C4-2B (cell line): ENCODE data around the gene CLTCL1.
"Not testable (repeated sequence)": the region's sequence is repeated elsewhere in the genome, so short reads cannot be mapped to it uniquely, and the experiment has no call there.

ENCODE experiments used
- H3K27ac ChIP-seq: fragments of 450-650 bp; 2 replicates; pipeline ENCODE4 v1.5.1; 2017
- ZFX ChIP-seq: fragments of 450-650 bp; IDR thresholded peaks from 2 replicates; pipeline ENCODE4 v1.6.1; 2017
- TF ChIP-seq, protein P1 (sequence below): fragments of 450-650 bp; conservative IDR thresholded peaks from 2 replicates; pipeline ENCODE4 v1.5.1; 2017; ENCODE audit warnings: mild to moderate bottlenecking

Gene CLTCL1

DNA sequence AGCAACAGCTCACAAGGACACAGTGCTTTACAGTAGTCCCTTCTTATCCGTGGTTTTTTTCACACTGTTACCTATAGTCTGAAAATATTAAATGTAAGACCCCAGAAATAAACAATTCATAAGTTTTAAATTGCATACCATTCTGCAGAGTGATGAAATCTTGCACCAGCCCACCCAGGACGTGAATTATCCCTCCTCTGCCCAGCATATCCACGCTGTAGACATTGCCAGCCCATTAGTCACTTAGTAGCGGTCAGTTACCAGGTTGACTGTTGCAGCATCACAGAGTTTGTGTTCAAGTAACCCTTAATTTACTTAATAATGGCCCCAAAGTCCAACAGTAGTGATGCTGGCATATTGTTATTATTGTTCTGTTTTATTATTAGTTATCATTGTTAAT is 3.6 kb downstream of the CLTCL1 start:
- TF ChIP-seq, protein P1, sequence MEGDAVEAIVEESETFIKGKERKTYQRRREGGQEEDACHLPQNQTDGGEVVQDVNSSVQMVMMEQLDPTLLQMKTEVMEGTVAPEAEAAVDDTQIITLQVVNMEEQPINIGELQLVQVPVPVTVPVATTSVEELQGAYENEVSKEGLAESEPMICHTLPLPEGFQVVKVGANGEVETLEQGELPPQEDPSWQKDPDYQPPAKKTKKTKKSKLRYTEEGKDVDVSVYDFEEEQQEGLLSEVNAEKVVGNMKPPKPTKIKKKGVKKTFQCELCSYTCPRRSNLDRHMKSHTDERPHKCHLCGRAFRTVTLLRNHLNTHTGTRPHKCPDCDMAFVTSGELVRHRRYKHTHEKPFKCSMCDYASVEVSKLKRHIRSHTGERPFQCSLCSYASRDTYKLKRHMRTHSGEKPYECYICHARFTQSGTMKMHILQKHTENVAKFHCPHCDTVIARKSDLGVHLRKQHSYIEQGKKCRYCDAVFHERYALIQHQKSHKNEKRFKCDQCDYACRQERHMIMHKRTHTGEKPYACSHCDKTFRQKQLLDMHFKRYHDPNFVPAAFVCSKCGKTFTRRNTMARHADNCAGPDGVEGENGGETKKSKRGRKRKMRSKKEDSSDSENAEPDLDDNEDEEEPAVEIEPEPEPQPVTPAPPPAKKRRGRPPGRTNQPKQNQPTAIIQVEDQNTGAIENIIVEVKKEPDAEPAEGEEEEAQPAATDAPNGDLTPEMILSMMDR, result no peak
- TF ChIP-seq ZFX, result no peak
- no peak overlapping the region for H3K27ac ChIP-seq

DNA sequence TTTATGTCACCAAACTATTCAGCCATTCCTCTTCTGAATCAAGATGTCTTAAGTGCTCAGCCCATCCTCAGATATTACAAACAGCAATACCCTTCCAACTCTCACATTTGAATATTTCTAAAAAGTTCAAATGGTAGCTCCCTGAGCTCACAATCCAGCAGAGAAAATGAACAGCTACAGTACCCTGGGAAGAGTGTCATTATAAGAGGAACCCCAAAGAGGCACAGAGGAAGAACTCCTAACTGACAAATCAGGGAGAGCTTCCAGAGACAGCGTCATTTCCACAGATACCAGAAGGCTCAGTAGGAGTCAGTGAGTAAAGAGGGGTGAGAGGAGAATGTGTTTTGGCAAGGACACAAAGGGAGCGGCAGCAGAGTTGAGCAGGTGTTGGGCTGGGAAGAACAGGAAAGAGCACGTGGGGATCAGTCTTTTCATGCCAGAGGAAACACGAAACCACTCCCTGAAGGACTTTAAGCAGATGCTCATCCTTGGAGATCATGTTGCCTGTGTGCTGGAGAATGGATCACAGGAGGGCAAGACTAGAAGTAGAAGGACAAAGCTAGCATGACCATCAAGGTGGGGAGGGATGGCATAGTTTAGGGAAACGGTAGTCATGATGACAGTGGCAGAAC is 4.3 kb downstream of the CLTCL1 start:
- TF ChIP-seq, protein P1, result no peak
- no peak for TF ChIP-seq ZFX
- H3K27ac ChIP-seq, result no peak overlapping the region

DNA sequence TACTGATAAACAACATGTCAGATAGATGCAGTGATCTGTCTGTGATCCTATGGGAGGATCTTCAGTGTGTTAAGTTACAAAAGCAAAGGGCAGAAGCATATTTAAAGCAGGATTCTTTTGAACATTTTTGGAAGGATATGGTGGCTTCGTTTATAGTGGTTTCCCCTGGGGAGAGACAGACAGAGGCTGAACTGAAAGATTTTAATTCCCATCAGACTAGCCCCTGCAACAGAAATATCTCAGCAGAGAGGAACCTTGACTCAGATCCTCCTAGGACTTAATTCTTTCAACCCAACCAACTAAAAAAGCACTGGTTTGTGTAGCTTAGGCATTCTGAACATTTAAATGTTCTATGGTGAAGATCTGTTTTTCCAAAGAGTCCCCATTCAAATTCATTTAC is 5.7 kb downstream of the CLTCL1 start:
- H3K27ac ChIP-seq, result no peak overlapping the region
- TF ChIP-seq ZFX, result no peak
- TF ChIP-seq, protein P1, result no peak

DNA sequence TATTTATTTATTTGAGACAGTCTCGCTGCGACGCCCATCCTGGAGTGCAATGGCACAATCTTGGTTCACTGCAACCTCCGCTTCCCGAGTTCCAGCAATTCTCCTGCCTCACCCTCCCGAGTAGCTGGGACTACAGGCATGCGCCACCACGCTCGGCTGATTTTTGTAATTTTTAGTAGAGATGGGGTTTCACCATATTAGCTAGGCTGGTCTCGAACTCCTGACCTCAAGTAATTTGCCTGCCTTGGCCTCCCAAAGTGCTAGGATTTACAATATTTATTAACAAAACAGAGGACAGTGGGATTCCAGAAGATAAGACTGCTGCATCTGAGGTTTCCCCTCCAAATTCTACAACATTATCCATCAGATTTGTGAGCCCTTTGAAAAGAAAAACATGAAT is 12.4 kb downstream of the CLTCL1 start:
- H3K27ac ChIP-seq, result not testable (repeated sequence)

DNA sequence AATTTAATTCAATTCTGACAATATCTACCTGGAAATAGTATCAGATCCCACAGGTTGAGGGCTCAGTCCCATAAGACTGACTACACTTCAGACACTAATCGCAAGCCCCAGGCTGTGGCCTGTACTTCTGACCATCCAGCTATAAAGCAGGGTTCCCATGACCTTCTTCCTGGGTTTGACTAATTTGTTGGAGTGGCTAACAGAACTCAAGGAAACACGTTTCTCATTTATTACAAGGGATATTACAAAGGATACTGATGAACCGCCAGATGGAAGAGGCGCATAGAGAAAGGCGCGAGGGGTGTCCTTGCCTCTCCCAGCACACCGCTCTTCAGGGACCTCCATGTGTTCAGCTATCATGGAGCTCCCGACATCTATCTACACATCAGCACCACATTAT is 13.7 kb downstream of the CLTCL1 start:
- no peak for TF ChIP-seq ZFX
- TF ChIP-seq, protein P1, result no peak
- no peak overlapping the region for H3K27ac ChIP-seq

DNA sequence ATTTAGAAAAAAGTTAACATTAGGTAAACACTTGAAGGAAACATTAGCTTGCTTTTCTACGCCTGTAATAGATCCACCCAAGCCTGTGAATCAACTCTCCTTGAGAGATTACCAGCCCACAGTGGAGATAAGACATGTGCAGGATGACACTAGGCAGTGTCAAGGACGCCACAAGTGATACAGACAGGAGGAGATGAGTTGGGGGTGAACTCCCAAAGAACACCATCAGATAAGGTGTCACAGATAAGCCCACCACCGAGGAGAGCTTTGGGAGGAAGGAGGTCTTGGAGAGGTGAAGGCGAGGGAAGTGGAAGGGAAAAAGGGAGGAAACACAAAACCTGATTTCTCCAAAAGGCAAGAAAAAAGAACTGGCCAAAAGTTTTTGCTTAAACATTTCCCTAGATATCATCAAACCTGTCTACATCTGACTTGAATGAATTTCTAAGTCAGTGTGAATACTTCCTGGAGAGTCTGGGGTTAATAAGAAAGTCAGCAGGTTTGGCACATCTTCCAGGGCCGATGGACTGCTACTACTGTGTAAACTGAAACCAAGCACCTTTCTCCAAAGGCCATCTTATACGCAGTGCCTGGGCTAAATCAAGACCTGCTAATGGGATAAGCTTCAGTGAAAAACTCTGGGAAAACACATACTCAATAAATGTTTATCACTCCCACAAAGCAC is 15.5 kb downstream of the CLTCL1 start:
- TF ChIP-seq ZFX, result no peak
- TF ChIP-seq, protein P1, result no peak
- no peak overlapping the region for H3K27ac ChIP-seq

DNA sequence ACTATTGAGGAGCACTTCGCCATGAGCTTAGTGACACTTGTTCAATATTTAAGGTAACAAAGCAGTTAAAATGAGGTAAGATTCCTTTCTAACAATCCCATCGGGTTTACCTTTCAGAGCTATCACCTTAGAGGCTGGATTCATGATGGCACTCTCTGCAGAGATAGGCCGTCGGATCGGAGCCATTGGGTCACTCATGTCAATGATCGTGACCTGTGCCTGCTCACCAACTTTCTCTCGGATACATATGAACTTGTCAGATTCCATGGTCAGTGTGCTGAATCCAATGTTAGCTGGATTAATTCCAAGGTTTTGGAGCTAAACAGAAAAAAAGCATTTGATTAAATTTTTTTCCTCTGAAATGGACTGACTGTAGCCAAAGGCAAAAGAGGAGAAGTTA is 16.0 kb downstream of the CLTCL1 start:
- no peak overlapping the region for H3K27ac ChIP-seq
- no peak for TF ChIP-seq ZFX
- TF ChIP-seq, protein P1, result no peak

DNA sequence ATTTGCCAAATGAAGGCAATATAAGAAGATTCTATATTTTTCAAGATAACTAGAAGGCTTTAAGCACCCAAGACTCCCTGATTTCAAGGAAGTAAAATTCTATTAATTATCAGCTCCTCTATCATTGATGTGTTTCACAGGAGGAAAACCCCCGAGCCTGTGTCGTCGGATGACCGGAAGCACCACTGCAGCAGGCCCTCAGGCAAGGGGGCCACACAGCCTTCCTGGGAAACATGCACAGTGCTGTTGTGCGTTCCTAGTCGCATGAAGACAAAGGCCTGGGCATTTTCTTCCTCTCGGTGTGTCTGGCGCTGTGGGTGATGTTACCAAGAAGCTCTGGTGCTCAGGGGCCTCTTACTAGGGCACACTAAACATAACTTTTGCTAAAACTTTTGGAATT is 16.4 kb downstream of the CLTCL1 start:
- H3K27ac ChIP-seq, result no peak overlapping the region
- TF ChIP-seq, protein P1, result no peak
- TF ChIP-seq ZFX, result no peak
